Measurements from ENCODE around the gene PLEKHG5. TPM values are rescaled to one million over a fixed set of nuclear protein-coding genes. Genes with fewer than 3 reads are reported as not detected.

PLEKHG5 gene
- polyA plus RNA-seq, 2 of the 4 experiments (the other 2 are of a cell fraction) = 0.84 to 3.1 TPM

- ATAC-seq = no peak
- DNase-seq (ENCODE audit: low read depth in 1 of 2, low spot score in 1 of 2) = no peak
- H3K4me1 ChIP-seq = no peaks in the 10 kb centered on the region; the same call in 2 of the 3 replicates
- H3K27ac ChIP-seq = no peak overlapping the region
- no peak for TF ChIP-seq NR3C1 (IDR thresholded peaks at IDR 0.05)
- no peak for TF ChIP-seq ZFP36 (IDR thresholded peaks at IDR 0.05; ENCODE audit: borderline replicate concordance, partially characterized antibody)
- TF ChIP-seq CHD2 (IDR thresholded peaks at IDR 0.05; ENCODE audit: low read length, partially characterized antibody) = no peak
- TF ChIP-seq ATOH8 (CRISPR knock-in tag; IDR thresholded peaks at IDR 0.05; ENCODE audit: low read depth) = no peak
- TF ChIP-seq TP53 (CRISPR knock-in tag; IDR thresholded peaks at IDR 0.05) = no peak
- no peak for TF ChIP-seq TFCP2L1 (CRISPR knock-in tag; IDR thresholded peaks at IDR 0.05)
- TF ChIP-seq RNF2 (IDR thresholded peaks at IDR 0.05; ENCODE audit: borderline replicate concordance, low read depth) = no peak
- TF ChIP-seq POLR2AphosphoS2 (conservative IDR thresholded peaks at IDR 0.05; ENCODE audit: low read length) = no peak
- TF ChIP-seq ZNF302 (CRISPR knock-in tag; IDR thresholded peaks at IDR 0.05) = no peak
- no peak for TF ChIP-seq FOXS1 (CRISPR knock-in tag; IDR thresholded peaks at IDR 0.05)
- no peak for TF ChIP-seq RARB (CRISPR knock-in tag; IDR thresholded peaks at IDR 0.05)
- TF ChIP-seq REST (IDR thresholded peaks at IDR 0.05) = no peak
- TF ChIP-seq ZSCAN20 (CRISPR knock-in tag; IDR thresholded peaks at IDR 0.05) = no peak
- TF ChIP-seq HOXB5 (CRISPR knock-in tag; IDR thresholded peaks at IDR 0.05) = no peak
- TF ChIP-seq SREBF2 (IDR thresholded peaks at IDR 0.05) = no peak
- no peak for TF ChIP-seq CBX2 (IDR thresholded peaks at IDR 0.05; ENCODE audit: borderline replicate concordance, low read depth)
- TF ChIP-seq USF2 (IDR thresholded peaks at IDR 0.05) = no peak
- no peak for TF ChIP-seq HOXA7 (CRISPR knock-in tag; IDR thresholded peaks at IDR 0.05)
- TF ChIP-seq ELK1 (IDR thresholded peaks at IDR 0.05; ENCODE audit: low read depth, low read length) = no peak
- no peak overlapping the region for H3K4me3 ChIP-seq
- ChIA-PET CTCF (interaction anchor here (1.0 to 3.2 kb wide), 3 partner anchors 17 to 21 kb away, joined by 3 to 11 read pairs (median 8); no protein-coding TSS in a partner anchor), POLR2A (no interaction called here)
- H3K9me3 ChIP-seq = no peaks in the 10 kb centered on the region
- FAIRE-seq = no peak
- WGBS (ENCODE audit: missing lambda C conversion rate) = 85% methylated on average over 10 of the region's 13 CpGs
- H3K4me2 ChIP-seq = no peak overlapping the region
These were observed 22.6 kb downstream of the PLEKHG5 start for GRCh38 chr1:6468729-6469461.
